Measurements from ENCODE around the gene ADISSP. TPM values are rescaled to one million over a fixed set of nuclear protein-coding genes. Genes with fewer than 3 reads are reported as not detected.

The ADISSP gene
- total RNA-seq, 1 donor from 2014 or later = 48.4 TPM

- TF ChIP-seq CTCF (IDR thresholded peaks at IDR 0.05) = no peak
- no peaks in the 10 kb centered on the region for H3K9me3 ChIP-seq
- no peak overlapping the region for H3K4me3 ChIP-seq
- DNase-seq (ENCODE audit: low spot score in 2 of 2) = no peak
- no peaks in the 10 kb centered on the region for H3K27me3 ChIP-seq
- H3K4me1 ChIP-seq = no peaks in the 10 kb centered on the region
- H3K27ac ChIP-seq = peak overlapping the region in 1 of 2 donors; percentile 18
- no peaks in the 10 kb centered on the region for H3K36me3 ChIP-seq
- intact Hi-C loops (cut with DNase I) = no loop called here
Measured at GRCh38 chr20:3739054-3739925, 28.3 kb downstream of the ADISSP start.

GRCh38 chr20:3738111-3739053 is 29.2 kb downstream of the ADISSP start:
- Histone ChIP-seq H3K36me3 (no peaks in the 10 kb centered on the region), H3K9me3 (no peaks in the 10 kb centered on the region), H3K4me3 (no peak overlapping the region), H3K27me3 (no peaks in the 10 kb centered on the region), H3K4me1 (no peaks in the 10 kb centered on the region), H3K27ac (no peak overlapping the region)
- intact Hi-C loops (cut with DNase I) = no loop called here
- TF ChIP-seq CTCF (IDR thresholded peaks at IDR 0.05) = no peak
- no peak for DNase-seq (ENCODE audit: low spot score in 2 of 2)

GRCh38 chr20:3735768-3736167 is 31.8 kb downstream of the ADISSP start:
- TF ChIP-seq CTCF (IDR thresholded peaks at IDR 0.05) = no peak
- Histone ChIP-seq H3K9me3 (no peaks in the 10 kb centered on the region), H3K36me3 (no peaks in the 10 kb centered on the region), H3K27ac (no peak overlapping the region), H3K4me1 (no peaks in the 10 kb centered on the region), H3K4me3 (no peak overlapping the region), H3K27me3 (peaks cover 8% of the 10 kb centered on the region)
- intact Hi-C loops (cut with DNase I) = no loop called here
- no peak for DNase-seq (ENCODE audit: low spot score in 2 of 2)

- Histone ChIP-seq H3K27ac (no peak overlapping the region), H3K4me3 (no peak overlapping the region), H3K36me3 (no peaks in the 10 kb centered on the region), H3K27me3 (peaks cover 8% of the 10 kb centered on the region), H3K4me1 (no peaks in the 10 kb centered on the region), H3K9me3 (no peaks in the 10 kb centered on the region)
- TF ChIP-seq CTCF (IDR thresholded peaks at IDR 0.05) = no peak
- DNase-seq (ENCODE audit: low spot score in 2 of 2) = no peak
- intact Hi-C loops (cut with DNase I) = no loop called here
Measured at GRCh38 chr20:3734111-3734843, 33.3 kb downstream of the ADISSP start.
